Vagina (tissue), 2 donors: ENCODE results near the gene GFRA1. TPM values are rescaled to one million over a fixed set of nuclear protein-coding genes. Genes with fewer than 3 reads are reported as not detected.

Experiments
- DNase-seq, 2 donors: peaks; one replicate each; pipeline ENCODE4 v3.0.0-alpha.2; 2017; ENCODE audit errors: extremely low spot score in 2 of 2
- H3K27ac ChIP-seq: fragments of 200-600 bp; sonication (generic); one replicate; pipeline ENCODE4 v1.5.1; 2019
- H3K27me3 ChIP-seq: fragments of 200-600 bp; sonication (generic); one replicate; pipeline ENCODE4 v1.5.1; 2019
- H3K36me3 ChIP-seq, 2 donors: fragments of 200-600 bp; sonication (generic); one replicate each; pipeline ENCODE4 v1.5.1; 2017 to 2019
- H3K4me1 ChIP-seq: fragments of 200-600 bp; sonication (generic); one replicate; pipeline ENCODE4 v1.5.1; 2019
- H3K4me3 ChIP-seq, 2 donors: fragments of 200-600 bp; sonication (generic); 1 replicate in 1 of 2; 2 replicates in 1 of 2; pipeline ENCODE4 v1.5.1; 2016 to 2019
- H3K9me3 ChIP-seq: fragments of 200-600 bp; sonication (generic); one replicate; pipeline ENCODE4 v1.5.1; 2019
- CTCF ChIP-seq, 3 experiments: fragments of 450-650 bp in 2 of 3; fragments of 200-600 bp in 1 of 3; sonication (generic) in 1 of 3; IDR thresholded peaks; one replicate each; pipeline ENCODE4 v1.5.1; 2017 to 2019; ENCODE audit warnings: antibody characterized with exemption in 3 of 3, mild to moderate bottlenecking in 2 of 3, moderate library complexity in 2 of 3
- POLR2A ChIP-seq, 2 donors: fragments of 450-650 bp; IDR thresholded peaks; one replicate each; pipeline ENCODE4 v1.6.1; 2017; ENCODE audit warnings: antibody characterized with exemption in 2 of 2, mild to moderate bottlenecking in 2 of 2, moderate library complexity in 2 of 2
- POLR2AphosphoS5 ChIP-seq, 2 donors: sonication (generic); formaldehyde crosslinking; IDR thresholded peaks; one replicate each; pipeline ENCODE4 v1.9.0; 2017; ENCODE audit warnings: antibody characterized with exemption in 2 of 2, mild to moderate bottlenecking in 2 of 2, low read depth in 1 of 2; ENCODE audit not compliant: insufficient read depth in 1 of 2
- intact Hi-C: fragments of 100-400 bp; cut with DNase I; formaldehyde crosslinking; loops from one replicate; pipeline ENCODE4 v1.15.1; 2023
- total RNA-seq: library from RNA; depleted of rRNA; stranded (reverse); fragments of >200 nt; gene quantifications from one replicate; pipeline ENCODE4 v1.2.3, GENCODE V29; 2016

Gene GFRA1
- total RNA-seq, 1 donor from 2014 or later: 57.7 TPM

- intact Hi-C loops: no loop called here
- Histone ChIP-seq H3K36me3 (no peaks in the 10 kb centered on the region), H3K4me1 (no peaks in the 10 kb centered on the region), H3K9me3 (no peaks in the 10 kb centered on the region), H3K27ac (no peak overlapping the region), H3K27me3 (no peaks in the 10 kb centered on the region), H3K4me3 (no peak overlapping the region)
- TF ChIP-seq CTCF (IDR thresholded peaks at IDR 0.05) (no peak), POLR2A (IDR thresholded peaks at IDR 0.05) (no peak), POLR2AphosphoS5 (IDR thresholded peaks at IDR 0.05; ENCODE audit: insufficient read depth in 1 of 2, low read depth in 1 of 2) (no peak)
- DNase-seq: no peak
Observed at GRCh38 chr10:116195039-116195438, 78.0 kb downstream of the GFRA1 start.

GRCh38 chr10:116194061-116194460 lies 78.9 kb downstream of the GFRA1 start:
- H3K36me3 ChIP-seq: no peaks in the 10 kb centered on the region
- H3K27me3 ChIP-seq: no peaks in the 10 kb centered on the region
- H3K9me3 ChIP-seq: no peaks in the 10 kb centered on the region
- no peaks in the 10 kb centered on the region for H3K4me1 ChIP-seq
- no peak for DNase-seq
- no peak overlapping the region for H3K27ac ChIP-seq
- intact Hi-C loops: no loop called here
- no peak overlapping the region for H3K4me3 ChIP-seq
- TF ChIP-seq POLR2AphosphoS5 (IDR thresholded peaks at IDR 0.05; ENCODE audit: insufficient read depth in 1 of 2, low read depth in 1 of 2) (no peak), CTCF (IDR thresholded peaks at IDR 0.05) (no peak), POLR2A (IDR thresholded peaks at IDR 0.05) (no peak)

GRCh38 chr10:116190883-116191282 lies 82.1 kb downstream of the GFRA1 start:
- no peaks in the 10 kb centered on the region for H3K4me1 ChIP-seq
- no peaks in the 10 kb centered on the region for H3K27me3 ChIP-seq
- H3K36me3 ChIP-seq: no peaks in the 10 kb centered on the region
- TF ChIP-seq POLR2AphosphoS5 (IDR thresholded peaks at IDR 0.05; ENCODE audit: insufficient read depth in 1 of 2, low read depth in 1 of 2) (no peak), POLR2A (IDR thresholded peaks at IDR 0.05) (no peak), CTCF (IDR thresholded peaks at IDR 0.05) (no peak)
- intact Hi-C loops: no loop called here
- no peaks in the 10 kb centered on the region for H3K9me3 ChIP-seq
- no peak overlapping the region for H3K27ac ChIP-seq
- no peak for DNase-seq
- H3K4me3 ChIP-seq: no peak overlapping the region

GRCh38 chr10:116186273-116186672 lies 86.7 kb downstream of the GFRA1 start:
- Histone ChIP-seq H3K27me3 (no peaks in the 10 kb centered on the region), H3K9me3 (no peaks in the 10 kb centered on the region), H3K4me1 (no peaks in the 10 kb centered on the region), H3K4me3 (no peak overlapping the region), H3K27ac (no peak overlapping the region), H3K36me3 (no peaks in the 10 kb centered on the region)
- no peak for TF ChIP-seq POLR2AphosphoS5 (IDR thresholded peaks at IDR 0.05; ENCODE audit: insufficient read depth in 1 of 2, low read depth in 1 of 2)
- TF ChIP-seq CTCF (IDR thresholded peaks at IDR 0.05): no peak
- no peak for TF ChIP-seq POLR2A (IDR thresholded peaks at IDR 0.05)
- DNase-seq: no peak
- intact Hi-C loops: no loop called here

- TF ChIP-seq POLR2AphosphoS5 (IDR thresholded peaks at IDR 0.05; ENCODE audit: insufficient read depth in 1 of 2, low read depth in 1 of 2): no peak
- TF ChIP-seq CTCF (IDR thresholded peaks at IDR 0.05): no peak
- TF ChIP-seq POLR2A (IDR thresholded peaks at IDR 0.05): no peak
- Histone ChIP-seq H3K4me3 (no peak overlapping the region), H3K27ac (no peak overlapping the region), H3K9me3 (no peaks in the 10 kb centered on the region), H3K27me3 (no peaks in the 10 kb centered on the region), H3K4me1 (no peaks in the 10 kb centered on the region), H3K36me3 (no peaks in the 10 kb centered on the region)
- DNase-seq: no peak
- intact Hi-C loops: no loop called here
Observed at GRCh38 chr10:116185199-116185867, 87.7 kb downstream of the GFRA1 start.
